HCT116 (cell line): ENCODE results near the gene OR4S1. TPM values are rescaled to one million over a fixed set of nuclear protein-coding genes. Genes with fewer than 3 reads are reported as not detected.

Source experiments
- ATAC-seq: fragments of 200-7000 bp; cut with Tn5 transposase; 2 replicates; pipeline ENCODE4 v1.9.1; 2020; ENCODE audit warnings: mild to moderate bottlenecking, moderate library complexity
- Bru-seq: library from RNA; stranded (reverse); fragments of 400-500 nt; gene quantifications from one replicate; lab custom pipeline; 2021; lab: Mats Ljungman, UMichigan
- BruChase-seq, 2 experiments: library from RNA; stranded (reverse); fragments of 400-500 nt; gene quantifications; one replicate each; lab custom pipeline; 2021; lab: Mats Ljungman, UMichigan
- BruUV-seq: library from RNA; stranded (reverse); fragments of 400-500 nt; replicated peaks from 2 replicates; lab custom pipeline; 2021; lab: Mats Ljungman, UMichigan
- CTCF ChIA-PET: fragments of 300-600 bp; sonication (Branson Sonifier 250); formaldehyde crosslinking; loops from one replicate; lab custom pipeline; 2021; ENCODE audit warnings: antibody characterized with exemption; lab: Charles Lee
- POLR2A ChIA-PET: fragments of 300-600, 350-600 bp; sonication (Branson Sonifier 250); formaldehyde crosslinking; loops from one replicate; lab custom pipeline; 2021; ENCODE audit warnings: antibody characterized with exemption; lab: Charles Lee
- RAD21 ChIA-PET, 2 experiments: fragments of 300-600 bp; sonication (Branson Sonifier 250); formaldehyde crosslinking; loops; one replicate each; lab custom pipeline; 2023; ENCODE audit warnings: low total read pairs in 2 of 2; ENCODE audit not compliant: uncharacterized antibody in 2 of 2, unreplicated experiment in 2 of 2, low non-redundant PET in 1 of 2; lab: Charles Lee
- DNase-seq: peaks from one replicate; pipeline ENCODE4 v3.0.0-alpha.2; 2010; ENCODE audit warnings: low read depth, low spot score
- H2AFZ ChIP-seq: fragments of 200-600 bp; shearing (Covaris generic), sonication (generic); 2 replicates; pipeline ENCODE4 v1.6.1; 2017; ENCODE audit warnings: low read depth, mixed run types, mixed read lengths, antibody characterized with exemption, low read length; ENCODE audit not compliant: poor library complexity, severe bottlenecking
- H3K27ac ChIP-seq: 2 replicates; pipeline ENCODE4 v1.5.1; 2012; ENCODE audit warnings: low read depth, low read length
- H3K27me3 ChIP-seq: fragments of 200-600 bp; sonication (generic); 2 replicates; pipeline ENCODE4 v1.6.1; 2016; ENCODE audit warnings: mixed run types, low read length, mixed read lengths; ENCODE audit not compliant: insufficient read depth
- H3K36me3 ChIP-seq, 2 experiments: fragments of 200-500 bp in 1 of 2; fragments of 200-600 bp in 1 of 2; sonication (Bioruptor generic) in 1 of 2; sonication (generic) in 1 of 2; 2 replicates each; pipeline versions ENCODE4 v1.5.1 to v1.6.1; 2014 to 2016; ENCODE audit warnings: low read length in 2 of 2, inconsistent platforms in 1 of 2, mixed read lengths in 1 of 2, mixed run types in 1 of 2; ENCODE audit not compliant: insufficient read depth in 2 of 2, control insufficient read depth in 1 of 2
- H3K4me1 ChIP-seq, 2 experiments: fragments of 200-600 bp in 1 of 2; sonication (generic) in 1 of 2; 2 replicates each; pipeline versions ENCODE4 v1.5.1 to v1.6.1; 2012 to 2017; ENCODE audit warnings: low read length in 2 of 2, inconsistent platforms in 1 of 2, mild to moderate bottlenecking in 1 of 2, mixed read lengths in 1 of 2, mixed run types in 1 of 2, moderate library complexity in 1 of 2; ENCODE audit not compliant: insufficient read depth in 2 of 2, control insufficient read depth in 1 of 2
- H3K4me2 ChIP-seq: fragments of 200-600 bp; sonication (generic); 2 replicates; pipeline ENCODE4 v1.6.1; 2017; ENCODE audit warnings: mixed run types, low read length, mixed read lengths
- H3K4me3 ChIP-seq, 2 experiments: fragments of 200-600 bp in 1 of 2; sonication (generic) in 1 of 2; replicated peaks in 1 of 2; 2 replicates each; pipeline ENCODE4 v1.5.1; 2011 to 2016; ENCODE audit warnings: low read length in 2 of 2, control low read depth in 1 of 2, low read depth in 1 of 2, mild to moderate bottlenecking in 1 of 2, mixed read lengths in 1 of 2, mixed run types in 1 of 2
- H3K79me2 ChIP-seq: fragments of 200-600 bp; sonication (generic); 2 replicates; pipeline ENCODE4 v1.6.1; 2017; ENCODE audit warnings: mild to moderate bottlenecking, mixed run types, low read length, moderate library complexity, mixed read lengths; ENCODE audit not compliant: insufficient read depth
- H3K9ac ChIP-seq: fragments of 200-600 bp; sonication (generic); 2 replicates; pipeline ENCODE4 v1.6.1; 2016; ENCODE audit warnings: low read length, mixed read lengths
- H3K9me2 ChIP-seq: fragments of 200-600 bp; sonication (generic), shearing (Covaris generic); 2 replicates; pipeline ENCODE4 v1.6.1; 2017; ENCODE audit warnings: mixed run types, mild to moderate bottlenecking, moderate library complexity; ENCODE audit not compliant: insufficient read depth
- H3K9me3 ChIP-seq, 2 experiments: fragments of 200-500 bp in 1 of 2; fragments of 200-600 bp in 1 of 2; sonication (Bioruptor generic) in 1 of 2; sonication (generic) in 1 of 2; 2 replicates each; pipeline ENCODE4 v1.6.1; 2014 to 2017; ENCODE audit warnings: low read length in 2 of 2, mixed read lengths in 2 of 2, inconsistent platforms in 1 of 2, low read depth in 1 of 2, mild to moderate bottlenecking in 1 of 2, mixed run types in 1 of 2, moderate library complexity in 1 of 2; ENCODE audit not compliant: control insufficient read depth in 1 of 2, insufficient read depth in 1 of 2
- H4K20me1 ChIP-seq: fragments of 200-600 bp; sonication (generic), shearing (Covaris generic); 2 replicates; pipeline ENCODE4 v1.6.1; 2017; ENCODE audit warnings: mixed run types, mild to moderate bottlenecking, moderate library complexity; ENCODE audit not compliant: insufficient read depth
- ATF3 ChIP-seq: IDR thresholded peaks from 2 replicates; pipeline ENCODE4 v1.6.1; 2012
- CBX3 ChIP-seq: IDR thresholded peaks from 2 replicates; pipeline ENCODE4 v1.6.1; 2012; ENCODE audit warnings: low read depth
- CEBPB ChIP-seq: IDR thresholded peaks from 2 replicates; pipeline ENCODE4 v1.6.1; 2012; ENCODE audit warnings: low read depth
- CTCF ChIP-seq, 3 experiments: fragments of 200-600 bp in 1 of 3; sonication (generic) in 1 of 3; IDR thresholded peaks in 2 of 3; conservative IDR thresholded peaks in 1 of 3; 2 replicates each; pipeline ENCODE4 v1.5.1; 2012 to 2017; ENCODE audit warnings: low read depth in 2 of 3, low read length in 2 of 3, antibody characterized with exemption in 1 of 3, borderline replicate concordance in 1 of 3, control low read depth in 1 of 3, mild to moderate bottlenecking in 1 of 3, mixed read lengths in 1 of 3, mixed run types in 1 of 3, moderate library complexity in 1 of 3; ENCODE audit not compliant: insufficient read depth in 1 of 3
- EZH2 ChIP-seq: fragments of 200-600 bp; sonication (generic); IDR thresholded peaks from 2 replicates; pipeline ENCODE4 v1.6.1; 2017; ENCODE audit warnings: antibody characterized with exemption, mixed run types
- EZH2phosphoT487 ChIP-seq: fragments of 200-600 bp; IDR thresholded peaks from 2 replicates; pipeline ENCODE4 v1.6.1; 2018; ENCODE audit warnings: antibody characterized with exemption, borderline replicate concordance
- FOSL1 ChIP-seq: IDR thresholded peaks from 2 replicates; pipeline ENCODE4 v1.6.1; 2012; ENCODE audit warnings: low read depth
- JUND ChIP-seq: IDR thresholded peaks from 2 replicates; pipeline ENCODE4 v1.6.1; 2012
- REST ChIP-seq: IDR thresholded peaks from 2 replicates; pipeline ENCODE4 v1.6.1; 2012; ENCODE audit warnings: low read depth
- SP1 ChIP-seq: IDR thresholded peaks from 2 replicates; pipeline ENCODE4 v1.6.1; 2012; ENCODE audit warnings: low read depth
- ZBTB33 ChIP-seq: IDR thresholded peaks from 2 replicates; pipeline ENCODE4 v1.6.1; 2011; ENCODE audit warnings: mild to moderate bottlenecking, low read length, moderate library complexity; ENCODE audit not compliant: insufficient replicate concordance; ENCODE audit errors: extremely low read depth
- ZNF274 ChIP-seq: fragments of 200-500 bp; sonication (Bioruptor generic); IDR thresholded peaks from 2 replicates; pipeline ENCODE4 v1.6.1; 2014; ENCODE audit warnings: mild to moderate bottlenecking, low read depth, low read length, inconsistent platforms
- intact Hi-C: fragments of 100-400 bp; cut with micrococcal nuclease; formaldehyde crosslinking; loops from 2 replicates; pipeline ENCODE4 v1.10.0; 2022
- long read RNA-seq: library from polyadenylated mRNA; unstranded; transcript quantifications from one replicate; pipeline ENCODE4 v2.0.0, GENCODE V29; 2021; ENCODE audit not compliant: unreplicated experiment
- polyA plus RNA-seq: library from polyadenylated mRNA; unstranded; fragments of >200 nt; gene quantifications from 2 replicates; pipeline ENCODE4 v1.2.1, GENCODE V29; 2012; ENCODE audit warnings: missing spikeins
- total RNA-seq: library from RNA; stranded (reverse); gene quantifications from one replicate; pipeline ENCODE4 v1.2.1, GENCODE V29; 2021; ENCODE audit not compliant: unreplicated experiment

Gene OR4S1
- total RNA-seq (not detected), Bru-seq, nascent RNA (not detected), BruChase-seq, experiment 1, labeled RNA remaining after a 6-hour chase (not detected), BruChase-seq, experiment 2, labeled RNA remaining after a 2-hour chase (not detected)
- polyA plus RNA-seq = not detected in 2 replicates
- long read RNA-seq = 0 reads

- H3K4me2 ChIP-seq = no peak within 1 kb of the TSS
- ATAC-seq (no peak), DNase-seq (no peak)
- no peaks in the 10 kb centered on the region for H3K79me2 ChIP-seq
- intact Hi-C loops = loop anchor here (5.0 kb wide), 2 partner anchors 1226 to 1691 kb away; no protein-coding TSS in a partner anchor
- CTCF ChIA-PET = no interaction called here
- RAD21 ChIA-PET = no interaction called here
- no peaks in the 10 kb centered on the region for H3K27me3 ChIP-seq
- H3K9me3 ChIP-seq = no peaks in the 10 kb centered on the region
- TF ChIP-seq CTCF (IDR thresholded peaks at IDR 0.05 in 2 of 3, conservative IDR thresholded peaks at IDR 0.05 in 1 of 3; ENCODE audit: borderline replicate concordance in 1 of 3, insufficient read depth in 1 of 3, low read depth in 2 of 3, low read length in 2 of 3) = no peak
- BruUV-seq = no TSS peak
- no peak within 1 kb of the TSS for H2AFZ ChIP-seq
- H3K4me1 ChIP-seq = no peaks in the 10 kb centered on the region
- POLR2A ChIA-PET = no interaction called here
- no peaks in the 10 kb centered on the region for H3K9me2 ChIP-seq
- no peaks in the 10 kb centered on the region for H3K36me3 ChIP-seq
- no peak within 1 kb of the TSS for H3K4me3 ChIP-seq
- H3K27ac ChIP-seq = no peak within 1 kb of the TSS
- H3K9ac ChIP-seq = no peak within 1 kb of the TSS
- H4K20me1 ChIP-seq = no peaks in the 10 kb centered on the region
These were observed at the start of gene OR4S1 for GRCh38 chr11:48305923-48306322. Gene OR4S1 (plus strand): TSS chr11:48306223. CDS start chr11:48306223, 0 bp downstream.

- H3K4me2 ChIP-seq = no peak overlapping the region
- no peaks in the 10 kb centered on the region for H3K9me2 ChIP-seq
- H3K27ac ChIP-seq = no peak overlapping the region
- no peaks in the 10 kb centered on the region for H3K9me3 ChIP-seq
- ChIA-PET POLR2A (no interaction called here), CTCF (no interaction called here), RAD21 (no interaction called here)
- DNase-seq (no peak), ATAC-seq (no peak)
- no peaks in the 10 kb centered on the region for H3K36me3 ChIP-seq
- no peaks in the 10 kb centered on the region for H4K20me1 ChIP-seq
- no peaks in the 10 kb centered on the region for H3K4me1 ChIP-seq
- intact Hi-C loops = no loop called here
- H2AFZ ChIP-seq = no peak overlapping the region
- H3K27me3 ChIP-seq = no peaks in the 10 kb centered on the region
- no peaks in the 10 kb centered on the region for H3K79me2 ChIP-seq
- no peak overlapping the region for H3K9ac ChIP-seq
- H3K4me3 ChIP-seq = no peak overlapping the region
- no TSS peak for BruUV-seq
- TF ChIP-seq REST (no peak), EZH2phosphoT487 (no peak), ATF3 (no peak), CEBPB (no peak), FOSL1 (no peak), ZBTB33 (no peak), JUND (no peak), ZNF274 (no peak), CBX3 (no peak), EZH2 (no peak), SP1 (no peak)
These were observed 44.4 kb upstream of the OR4S1 start for GRCh38 chr11:48261600-48261999.
